K562 (cell line): ENCODE results near the gene POLR3GL. TPM values are rescaled to one million over a fixed set of nuclear protein-coding genes. Genes with fewer than 3 reads are reported as not detected.

Experiments
- ARNT ChIP-seq, 2 experiments: fragments of 450-650 bp; IDR thresholded peaks; 2 replicates each; pipeline ENCODE4 v1.6.1; 2016; ENCODE audit warnings: mild to moderate bottlenecking in 1 of 2
- BRD9 ChIP-seq: fragments of 450-650 bp; IDR thresholded peaks from 2 replicates; pipeline ENCODE4 v1.6.1; 2018; ENCODE audit warnings: low read depth; ENCODE audit not compliant: partially characterized antibody
- CBX1 ChIP-seq: sonication (generic); IDR thresholded peaks from 2 replicates; pipeline ENCODE4 v1.6.1; 2016; ENCODE audit warnings: antibody characterized with exemption, low read depth, mild to moderate bottlenecking
- HNRNPK ChIP-seq: fragments of 200-400 bp; formaldehyde crosslinking; IDR thresholded peaks from one replicate; pipeline ENCODE4 v1.6.1; 2018; ENCODE audit warnings: mild to moderate bottlenecking, low read depth, low read length; ENCODE audit not compliant: poor library complexity, severe bottlenecking
- HNRNPUL1 ChIP-seq: fragments of 200-400 bp; formaldehyde crosslinking; IDR thresholded peaks from 2 replicates; pipeline ENCODE4 v1.6.1; 2017; ENCODE audit warnings: low read length
- IRF2 ChIP-seq: sonication (generic); formaldehyde crosslinking; IDR thresholded peaks from 2 replicates; pipeline ENCODE4 v1.8.1; 2022; ENCODE audit warnings: mild to moderate bottlenecking, missing genetic modification reagents
- MTA1 ChIP-seq: fragments of 450-650 bp; IDR thresholded peaks from 2 replicates; pipeline ENCODE4 v1.6.1; 2017; ENCODE audit warnings: borderline replicate concordance
- PRPF4 ChIP-seq: fragments of 200-400 bp; formaldehyde crosslinking; IDR thresholded peaks from one replicate; pipeline ENCODE4 v1.6.1; 2017; ENCODE audit warnings: low read length, low read depth, mild to moderate bottlenecking; ENCODE audit not compliant: insufficient read depth, poor library complexity, severe bottlenecking
- RUNX1 ChIP-seq: sonication (generic); IDR thresholded peaks from 2 replicates; pipeline ENCODE4 v1.6.1; 2016; ENCODE audit warnings: antibody characterized with exemption, low read depth
- SAFB ChIP-seq: fragments of 200-400 bp; formaldehyde crosslinking; IDR thresholded peaks from 2 replicates; pipeline ENCODE4 v1.6.1; 2017; ENCODE audit warnings: low read depth, low read length, borderline replicate concordance
- SIN3A ChIP-seq, 2 experiments: fragments of 150-350 bp in 1 of 2; IDR thresholded peaks; 2 replicates each; pipeline ENCODE4 v1.6.1; 2011 to 2016; ENCODE audit warnings: borderline replicate concordance in 2 of 2, low read depth in 2 of 2, low read length in 2 of 2, mild to moderate bottlenecking in 2 of 2, moderate library complexity in 2 of 2; ENCODE audit not compliant: control insufficient read depth in 1 of 2
- SIN3B ChIP-seq: fragments of 450-650 bp; IDR thresholded peaks from 2 replicates; pipeline ENCODE4 v1.6.1; 2017; ENCODE audit warnings: low read depth, mild to moderate bottlenecking, moderate library complexity
- SMARCB1 ChIP-seq: IDR thresholded peaks from 2 replicates; pipeline ENCODE4 v1.6.1; 2011; ENCODE audit warnings: improper control_type of control experiment, low read depth; ENCODE audit not compliant: insufficient read length
- TGIF2 ChIP-seq: sonication (generic); formaldehyde crosslinking; IDR thresholded peaks from 2 replicates; pipeline ENCODE4 v1.8.1; 2022; ENCODE audit warnings: mild to moderate bottlenecking, missing genetic modification reagents, moderate library complexity
- ZFP36 ChIP-seq: fragments of 150-350 bp; IDR thresholded peaks from 2 replicates; pipeline ENCODE4 v1.6.1; 2018; ENCODE audit warnings: low read length, low read depth; ENCODE audit not compliant: partially characterized antibody
- ZNF75A ChIP-seq: fragments of 450-650 bp; formaldehyde crosslinking; IDR thresholded peaks from 2 replicates; pipeline ENCODE4 v1.4.0; 2020; ENCODE audit warnings: mild to moderate bottlenecking
- polyA plus RNA-seq, 8 experiments: library from polyadenylated mRNA; depleted of rRNA in 4 of 8; stranded (reverse) in 5 of 8; unstranded in 3 of 8; fragments of >200 nt; fragmentation: Nextera tagmentation in 2 of 8; fragmentation: Illumina TruSeq in 1 of 8; extraction: Ambion mirVana in 2 of 8; extraction: Trizol in 1 of 8; gene quantifications; 2 replicates each; pipeline versions ENCODE4 v1.2.1 to v1.2.3, GENCODE V29; 2011 to 2014; ENCODE audit warnings: inconsistent platforms in 1 of 8, missing spikeins in 1 of 8
- total RNA-seq, 7 experiments: library from RNA; depleted of rRNA in 6 of 7; stranded (reverse); fragments of >200 nt in 6 of 7; fragmentation: Illumina TruSeq in 2 of 7; extraction: Trizol in 2 of 7; gene quantifications; 2 replicates each; pipeline versions ENCODE4 v1.2.1 to v1.2.3, GENCODE V29; 2011 to 2021; ENCODE audit warnings: low replicate concordance in 1 of 7
- TF ChIP-seq, protein P1 (sequence below): fragments of 450-650 bp; IDR thresholded peaks from 2 replicates; pipeline ENCODE4 v1.6.1; 2016
- TF ChIP-seq, protein P2 (sequence below): fragments of 450-650 bp; formaldehyde crosslinking; conservative IDR thresholded peaks from 2 replicates; pipeline ENCODE4 v1.4.0; 2022; ENCODE audit warnings: mild to moderate bottlenecking, missing genetic modification characterization
- TF ChIP-seq, protein P3 (sequence below): fragments of 450-650 bp; IDR thresholded peaks from 2 replicates; pipeline ENCODE4 v1.7.1; 2018; ENCODE audit warnings: mild to moderate bottlenecking, low read depth; ENCODE audit not compliant: partially characterized antibody
- TF ChIP-seq, protein P4 (sequence below): sonication (generic); formaldehyde crosslinking; IDR thresholded peaks from 2 replicates; pipeline ENCODE4 v1.9.0; 2022; ENCODE audit warnings: mild to moderate bottlenecking, missing genetic modification reagents

POLR3GL gene
- total and polyA plus RNA-seq, 9 of the 15 experiments (the other 6 are each of a cell fraction or from before 2014, with no cell fraction given), result 14.6 to 48.4 (median 38.2) TPM

DNA sequence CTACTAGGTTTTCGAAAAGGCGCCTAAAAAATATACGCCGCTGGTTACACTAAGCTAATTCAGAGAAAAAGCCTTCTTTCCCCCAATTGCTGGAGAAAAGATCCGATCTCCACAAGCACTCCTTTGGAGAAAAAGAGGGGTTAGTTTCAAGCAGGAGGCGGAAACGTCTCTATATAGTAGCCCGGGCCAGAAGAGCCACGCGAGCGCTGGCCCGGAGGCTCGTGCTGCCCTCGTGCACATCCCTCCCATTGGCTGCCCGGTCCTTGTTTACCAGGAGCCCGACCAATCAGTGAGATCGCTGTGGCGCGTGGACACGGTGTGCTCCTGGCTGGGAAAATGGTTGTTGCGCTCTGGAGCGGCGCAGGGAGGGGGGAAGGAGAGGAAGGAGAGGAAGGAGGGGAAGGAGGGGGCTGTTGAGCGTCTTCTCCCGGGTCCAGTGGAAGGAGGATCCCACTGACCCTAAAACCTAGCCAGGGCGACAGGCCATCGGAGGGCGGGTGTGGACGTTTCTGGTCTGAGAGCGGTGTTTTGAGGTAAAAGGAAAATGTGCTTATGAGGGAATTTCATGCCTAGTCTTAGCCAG, 32.0 kb downstream of the POLR3GL start, which contains the start of gene TXNIP (continued):
- TF ChIP-seq SAFB (no peak), HNRNPK (no peak), ARNT (IDR thresholded peaks at IDR 0.05) (peak in 1 of 2 experiments; percentile 43; a peak in 2 of 4 replicates), MTA1 (no peak), HNRNPUL1 (no peak), BRD9 (no peak), ZFP36 (peak; percentile 37), SMARCB1 (no peak), IRF2 (CRISPR knock-in tag) (no peak), RUNX1 (no peak), SIN3A (IDR thresholded peaks at IDR 0.05; ENCODE audit: borderline replicate concordance in 2 of 2, control insufficient read depth in 1 of 2, low read depth in 2 of 2, low read length in 2 of 2) (peak; percentile 83 to 87; a peak in 3 of 4 replicates), PRPF4 (no peak), ZNF75A (CRISPR knock-in tag) (0 out of 2 replicates have a peak, but pooled peaks have one; percentile 49), TGIF2 (CRISPR knock-in tag) (no peak), CBX1 (peak; percentile 98), SIN3B (no peak; the same call in 1 of the 2 replicates)
- TF ChIP-seq, protein P1, sequence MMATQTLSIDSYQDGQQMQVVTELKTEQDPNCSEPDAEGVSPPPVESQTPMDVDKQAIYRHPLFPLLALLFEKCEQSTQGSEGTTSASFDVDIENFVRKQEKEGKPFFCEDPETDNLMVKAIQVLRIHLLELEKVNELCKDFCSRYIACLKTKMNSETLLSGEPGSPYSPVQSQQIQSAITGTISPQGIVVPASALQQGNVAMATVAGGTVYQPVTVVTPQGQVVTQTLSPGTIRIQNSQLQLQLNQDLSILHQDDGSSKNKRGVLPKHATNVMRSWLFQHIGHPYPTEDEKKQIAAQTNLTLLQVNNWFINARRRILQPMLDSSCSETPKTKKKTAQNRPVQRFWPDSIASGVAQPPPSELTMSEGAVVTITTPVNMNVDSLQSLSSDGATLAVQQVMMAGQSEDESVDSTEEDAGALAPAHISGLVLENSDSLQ, result no peak
- TF ChIP-seq, protein P2, sequence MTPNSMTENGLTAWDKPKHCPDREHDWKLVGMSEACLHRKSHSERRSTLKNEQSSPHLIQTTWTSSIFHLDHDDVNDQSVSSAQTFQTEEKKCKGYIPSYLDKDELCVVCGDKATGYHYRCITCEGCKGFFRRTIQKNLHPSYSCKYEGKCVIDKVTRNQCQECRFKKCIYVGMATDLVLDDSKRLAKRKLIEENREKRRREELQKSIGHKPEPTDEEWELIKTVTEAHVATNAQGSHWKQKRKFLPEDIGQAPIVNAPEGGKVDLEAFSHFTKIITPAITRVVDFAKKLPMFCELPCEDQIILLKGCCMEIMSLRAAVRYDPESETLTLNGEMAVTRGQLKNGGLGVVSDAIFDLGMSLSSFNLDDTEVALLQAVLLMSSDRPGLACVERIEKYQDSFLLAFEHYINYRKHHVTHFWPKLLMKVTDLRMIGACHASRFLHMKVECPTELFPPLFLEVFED (CRISPR knock-in tag), result 0 out of 2 replicates have a peak, but pooled peaks have one; percentile 37
- TF ChIP-seq, protein P3, sequence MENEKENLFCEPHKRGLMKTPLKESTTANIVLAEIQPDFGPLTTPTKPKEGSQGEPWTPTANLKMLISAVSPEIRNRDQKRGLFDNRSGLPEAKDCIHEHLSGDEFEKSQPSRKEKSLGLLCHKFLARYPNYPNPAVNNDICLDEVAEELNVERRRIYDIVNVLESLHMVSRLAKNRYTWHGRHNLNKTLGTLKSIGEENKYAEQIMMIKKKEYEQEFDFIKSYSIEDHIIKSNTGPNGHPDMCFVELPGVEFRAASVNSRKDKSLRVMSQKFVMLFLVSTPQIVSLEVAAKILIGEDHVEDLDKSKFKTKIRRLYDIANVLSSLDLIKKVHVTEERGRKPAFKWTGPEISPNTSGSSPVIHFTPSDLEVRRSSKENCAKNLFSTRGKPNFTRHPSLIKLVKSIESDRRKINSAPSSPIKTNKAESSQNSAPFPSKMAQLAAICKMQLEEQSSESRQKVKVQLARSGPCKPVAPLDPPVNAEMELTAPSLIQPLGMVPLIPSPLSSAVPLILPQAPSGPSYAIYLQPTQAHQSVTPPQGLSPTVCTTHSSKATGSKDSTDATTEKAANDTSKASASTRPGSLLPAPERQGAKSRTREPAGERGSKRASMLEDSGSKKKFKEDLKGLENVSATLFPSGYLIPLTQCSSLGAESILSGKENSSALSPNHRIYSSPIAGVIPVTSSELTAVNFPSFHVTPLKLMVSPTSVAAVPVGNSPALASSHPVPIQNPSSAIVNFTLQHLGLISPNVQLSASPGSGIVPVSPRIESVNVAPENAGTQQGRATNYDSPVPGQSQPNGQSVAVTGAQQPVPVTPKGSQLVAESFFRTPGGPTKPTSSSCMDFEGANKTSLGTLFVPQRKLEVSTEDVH, result peak; percentile 39
- TF ChIP-seq, protein P4, sequence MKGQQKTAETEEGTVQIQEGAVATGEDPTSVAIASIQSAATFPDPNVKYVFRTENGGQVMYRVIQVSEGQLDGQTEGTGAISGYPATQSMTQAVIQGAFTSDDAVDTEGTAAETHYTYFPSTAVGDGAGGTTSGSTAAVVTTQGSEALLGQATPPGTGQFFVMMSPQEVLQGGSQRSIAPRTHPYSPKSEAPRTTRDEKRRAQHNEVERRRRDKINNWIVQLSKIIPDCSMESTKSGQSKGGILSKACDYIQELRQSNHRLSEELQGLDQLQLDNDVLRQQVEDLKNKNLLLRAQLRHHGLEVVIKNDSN, result peak; percentile 86
